Medulla oblongata (tissue), 1 donor: ENCODE measurements around the gene MED26.
A peak's percentile ranks its signal among the peaks of the same experiment; 100 is the strongest.
"Not testable (repeated sequence)": the region's sequence is repeated elsewhere in the genome, so short reads cannot be mapped to it uniquely, and the experiment has no call there.

Source experiments
- DNase-seq: peaks from one replicate; pipeline ENCODE4 v3.0.0-alpha.2; 2015; ENCODE audit errors: extremely low spot score

The MED26 gene, protein sequence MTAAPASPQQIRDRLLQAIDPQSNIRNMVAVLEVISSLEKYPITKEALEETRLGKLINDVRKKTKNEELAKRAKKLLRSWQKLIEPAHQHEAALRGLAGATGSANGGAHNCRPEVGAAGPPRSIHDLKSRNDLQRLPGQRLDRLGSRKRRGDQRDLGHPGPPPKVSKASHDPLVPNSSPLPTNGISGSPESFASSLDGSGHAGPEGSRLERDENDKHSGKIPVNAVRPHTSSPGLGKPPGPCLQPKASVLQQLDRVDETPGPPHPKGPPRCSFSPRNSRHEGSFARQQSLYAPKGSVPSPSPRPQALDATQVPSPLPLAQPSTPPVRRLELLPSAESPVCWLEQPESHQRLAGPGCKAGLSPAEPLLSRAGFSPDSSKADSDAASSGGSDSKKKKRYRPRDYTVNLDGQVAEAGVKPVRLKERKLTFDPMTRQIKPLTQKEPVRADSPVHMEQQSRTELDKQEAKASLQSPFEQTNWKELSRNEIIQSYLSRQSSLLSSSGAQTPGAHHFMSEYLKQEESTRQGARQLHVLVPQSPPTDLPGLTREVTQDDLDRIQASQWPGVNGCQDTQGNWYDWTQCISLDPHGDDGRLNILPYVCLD

DNA sequence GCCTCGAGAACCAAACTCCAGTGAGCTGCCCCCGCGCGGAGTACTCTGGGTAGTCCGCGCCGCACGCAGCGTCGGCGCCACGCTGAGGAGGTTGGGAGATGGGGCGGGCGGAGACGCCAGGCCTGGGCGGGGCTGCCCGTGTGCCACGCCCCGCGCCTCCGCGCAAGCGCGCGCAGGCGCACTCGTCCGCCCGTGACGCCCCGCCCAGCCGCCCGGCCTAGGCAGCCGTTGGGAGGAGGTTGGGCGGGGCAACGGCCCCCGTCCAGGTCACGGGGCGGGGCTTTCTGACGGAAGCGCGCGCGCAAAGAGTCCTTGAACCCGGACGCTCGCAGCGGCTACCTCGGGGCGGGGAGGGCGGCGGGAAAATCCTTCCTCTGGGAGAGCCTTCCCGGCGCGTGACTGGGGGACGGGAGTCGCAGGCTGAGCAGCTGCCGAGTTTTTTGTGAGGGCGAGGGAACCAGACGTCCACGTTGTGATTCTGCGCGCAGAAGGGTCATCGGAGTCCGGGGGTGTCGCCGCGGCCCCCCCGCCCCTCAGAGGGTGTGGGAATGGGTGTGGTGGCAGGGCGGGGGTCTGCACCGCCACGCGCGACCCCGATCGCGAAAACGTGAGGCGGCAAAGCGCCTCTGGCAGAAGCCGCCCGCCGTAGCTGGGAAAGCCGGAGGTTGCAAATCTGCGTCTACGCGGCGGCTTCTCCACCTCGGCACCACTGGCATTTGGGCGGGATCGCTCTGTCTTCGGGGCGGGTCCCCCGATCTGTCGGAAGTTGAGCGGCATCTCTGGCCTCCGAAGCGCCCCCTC lies at the start of gene MED26:
Gene MED26, minus strand, starts transcription at position 22 of the 801 bp plus-strand sequence. CDS start 261 bp downstream, outside the sequence.
- peak; percentile 96 for DNase-seq

- no peak for DNase-seq
Measured at GRCh38 chr19:16677055-16677454, 49.1 kb upstream of the MED26 start.

DNA sequence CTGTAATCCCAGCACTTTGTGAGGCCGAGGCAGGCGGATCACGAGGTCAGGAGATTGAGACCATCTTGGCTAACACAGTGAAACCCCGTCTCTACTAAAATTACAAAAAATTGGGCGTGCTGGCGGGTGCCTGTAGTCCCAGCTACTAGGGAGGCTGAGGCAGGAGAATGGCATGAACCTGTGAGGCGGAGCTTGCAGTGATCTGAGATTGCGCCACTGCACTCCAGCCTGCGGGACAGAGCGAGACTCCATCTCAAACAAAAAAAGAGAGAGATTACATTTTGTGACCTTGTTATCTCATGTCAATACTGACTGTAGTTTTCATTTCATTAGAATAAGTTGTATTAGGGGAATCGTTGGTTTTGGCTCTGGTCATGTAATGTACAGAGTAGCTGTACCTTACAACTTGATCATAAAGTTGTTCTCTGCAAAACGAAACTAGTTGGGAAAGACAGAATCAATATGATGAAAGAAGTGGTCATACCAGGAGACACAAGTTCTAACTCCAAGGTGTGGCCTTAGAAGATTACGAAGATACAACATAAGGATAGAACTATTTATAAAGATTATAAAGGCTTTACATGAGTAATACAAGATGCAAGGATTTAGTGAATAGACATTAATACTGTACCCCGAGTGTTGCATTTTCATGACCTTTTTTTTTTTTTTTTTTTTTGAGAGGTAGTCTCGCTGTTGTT lies 48.2 kb upstream of the MED26 start:
- DNase-seq = no peak

DNA sequence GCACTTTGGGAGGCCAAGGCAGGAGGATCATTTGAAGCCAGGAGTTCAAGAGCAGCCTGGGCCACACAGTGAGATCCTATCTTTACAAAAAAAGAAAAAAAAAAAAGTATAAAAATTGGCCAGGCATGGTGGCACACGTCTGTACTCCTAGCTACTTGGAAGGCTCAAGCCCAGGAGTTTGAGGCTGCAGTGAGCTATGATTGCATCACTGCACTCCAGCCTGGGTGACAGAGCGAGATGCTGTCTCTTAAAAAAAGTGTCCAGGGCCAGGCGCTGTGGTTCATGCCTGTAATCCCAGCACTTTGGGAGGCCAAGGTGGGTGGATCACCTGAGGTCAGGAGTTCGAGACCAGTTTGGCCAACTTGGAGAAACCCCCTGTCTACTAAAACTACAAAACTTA lies 45.8 kb upstream of the MED26 start:
- not testable (repeated sequence) for DNase-seq

- no peak for DNase-seq
Measured at GRCh38 chr19:16673231-16673630, 45.2 kb upstream of the MED26 start.

DNA sequence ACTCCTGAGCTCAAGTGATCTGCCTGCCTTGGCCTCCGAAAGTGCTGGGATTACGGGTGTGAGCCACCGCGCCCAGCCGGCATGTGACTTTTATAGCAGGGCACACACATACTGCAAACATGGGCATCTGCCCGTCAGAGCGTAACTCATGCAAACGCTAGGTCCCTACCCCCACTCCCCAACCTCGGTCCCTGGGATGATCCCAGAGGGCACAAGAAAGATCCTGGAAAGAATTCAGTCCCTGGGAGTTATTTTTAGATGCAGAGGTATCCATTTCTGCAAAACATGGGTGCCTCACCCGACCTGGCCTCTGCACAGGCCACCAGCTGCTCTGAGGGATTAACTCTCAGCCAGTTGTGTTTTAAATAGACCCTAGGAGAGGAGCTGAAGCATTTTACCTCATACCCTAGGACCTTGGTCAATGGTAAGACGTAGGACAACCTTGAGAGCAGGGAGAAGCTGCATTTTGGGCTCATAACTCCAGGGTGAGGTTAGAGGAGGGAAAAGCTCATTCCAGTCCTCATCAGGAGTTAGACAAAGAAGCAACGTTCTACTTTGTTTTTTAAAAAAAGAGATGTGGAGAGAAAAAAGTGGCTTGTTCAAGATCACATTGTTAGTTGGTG lies 43.8 kb upstream of the MED26 start:
- DNase-seq = no peak

DNA sequence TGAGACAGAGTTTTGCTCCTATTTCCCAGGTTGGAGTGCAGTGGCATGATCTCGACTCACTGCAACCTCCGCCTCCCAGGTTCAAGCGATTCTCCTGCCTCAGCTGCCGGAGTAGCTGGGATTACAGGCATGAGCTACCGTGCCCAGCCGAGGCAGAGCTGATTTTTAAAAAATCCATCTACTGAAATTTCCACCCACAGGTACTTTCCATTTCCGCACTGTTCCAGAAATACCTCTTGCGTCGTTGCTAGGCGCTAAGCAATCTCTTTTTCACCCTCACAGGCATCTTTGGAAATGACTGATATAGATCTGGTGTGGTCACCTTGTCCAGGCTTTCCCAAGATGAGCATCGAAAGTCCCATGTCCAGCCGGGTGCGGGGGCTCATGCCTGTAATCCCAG lies 42.3 kb upstream of the MED26 start:
- no peak for DNase-seq

GRCh38 chr19:16668702-16669101 lies 40.7 kb upstream of the MED26 start:
- not testable (repeated sequence) for DNase-seq

DNA sequence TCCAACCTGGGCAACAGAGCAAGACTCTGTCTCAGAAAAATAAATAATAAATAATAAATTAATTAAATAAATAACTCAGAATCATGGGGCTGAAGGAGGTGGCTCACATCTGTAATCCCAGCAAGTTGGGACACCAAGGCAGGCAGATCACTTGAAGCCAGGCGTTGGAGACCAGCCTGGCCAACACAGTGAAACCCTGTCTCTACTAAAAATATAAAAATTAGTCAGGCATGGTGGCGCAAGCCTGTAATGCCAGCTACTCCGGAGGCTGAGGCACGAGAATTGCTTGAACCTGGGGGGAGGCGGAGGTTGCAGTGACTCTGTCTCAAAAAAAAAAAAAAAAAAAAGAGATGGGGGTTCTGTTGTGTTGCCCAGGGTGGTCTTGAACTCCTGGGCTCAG lies 40.2 kb upstream of the MED26 start:
- DNase-seq = no peak

DNA sequence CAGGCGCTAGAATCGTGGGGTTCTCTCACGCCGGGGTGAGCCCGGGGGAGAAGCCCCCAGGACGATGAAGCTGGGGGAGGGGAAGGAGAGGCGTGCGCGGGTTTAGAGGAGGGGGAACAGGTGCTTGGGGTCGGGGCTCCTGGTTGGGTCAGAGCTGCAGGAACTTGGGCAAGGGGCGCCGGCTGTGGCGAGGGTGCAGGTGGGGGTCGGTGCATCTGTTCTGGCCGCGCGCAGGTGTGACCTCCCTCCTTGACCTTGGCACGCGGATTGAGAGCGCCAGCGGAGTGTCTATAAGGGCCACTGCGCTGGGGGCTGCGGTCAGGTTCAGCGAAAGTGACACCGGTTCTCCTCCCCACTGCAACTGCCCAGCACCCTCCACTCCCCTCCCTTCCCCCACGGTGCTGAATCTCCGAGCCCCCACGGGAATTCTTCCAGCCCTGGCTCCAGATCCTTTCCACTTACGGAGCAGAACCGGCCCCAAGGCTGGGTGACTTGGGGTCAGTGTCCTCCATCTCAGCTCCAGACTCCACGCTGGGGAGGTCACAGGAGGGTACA lies 33.6 kb upstream of the MED26 start:
- DNase-seq = peak; percentile 27

DNA sequence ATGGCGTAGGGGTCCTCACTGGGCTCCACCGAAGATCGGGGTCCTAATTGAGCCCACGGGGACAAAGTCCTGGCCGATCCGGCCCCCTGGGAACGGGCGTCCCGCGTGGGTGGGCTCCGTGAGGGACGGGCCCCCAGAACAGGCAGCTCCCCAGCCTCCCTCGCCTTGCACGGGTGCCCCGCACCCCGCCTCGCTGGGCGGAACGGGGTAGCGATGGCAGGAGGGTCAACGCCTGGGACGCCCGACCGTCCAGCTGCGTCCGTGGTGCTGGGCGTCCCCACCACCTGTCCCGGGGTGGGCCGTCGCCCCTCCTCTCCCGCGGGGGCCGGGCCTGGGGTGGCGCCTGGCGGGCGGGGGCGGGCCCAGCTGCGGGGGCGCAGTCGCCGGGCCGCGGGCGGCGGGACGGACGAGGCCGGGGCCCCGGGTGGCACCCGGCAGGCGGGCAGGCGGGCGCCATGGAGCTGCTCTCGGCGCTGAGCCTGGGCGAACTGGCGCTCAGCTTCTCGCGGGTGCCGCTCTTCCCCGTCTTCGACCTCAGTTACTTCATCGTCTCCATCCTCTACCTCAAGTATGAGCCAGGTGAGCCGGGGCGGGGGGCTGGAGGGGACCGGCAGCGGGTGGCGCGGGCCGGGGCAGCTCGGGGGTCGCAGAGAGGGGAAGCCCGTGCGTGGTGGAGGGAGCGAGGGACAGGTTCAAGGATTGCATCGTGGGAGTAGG lies 32.9 kb upstream of the MED26 start, which contains the start of gene TMEM38A:
Gene TMEM38A, plus strand, starts transcription at position 377 of the 717 bp plus-strand sequence. Its CDS starts 79 bp downstream, at position 456.
- DNase-seq = peak; percentile 27

DNA sequence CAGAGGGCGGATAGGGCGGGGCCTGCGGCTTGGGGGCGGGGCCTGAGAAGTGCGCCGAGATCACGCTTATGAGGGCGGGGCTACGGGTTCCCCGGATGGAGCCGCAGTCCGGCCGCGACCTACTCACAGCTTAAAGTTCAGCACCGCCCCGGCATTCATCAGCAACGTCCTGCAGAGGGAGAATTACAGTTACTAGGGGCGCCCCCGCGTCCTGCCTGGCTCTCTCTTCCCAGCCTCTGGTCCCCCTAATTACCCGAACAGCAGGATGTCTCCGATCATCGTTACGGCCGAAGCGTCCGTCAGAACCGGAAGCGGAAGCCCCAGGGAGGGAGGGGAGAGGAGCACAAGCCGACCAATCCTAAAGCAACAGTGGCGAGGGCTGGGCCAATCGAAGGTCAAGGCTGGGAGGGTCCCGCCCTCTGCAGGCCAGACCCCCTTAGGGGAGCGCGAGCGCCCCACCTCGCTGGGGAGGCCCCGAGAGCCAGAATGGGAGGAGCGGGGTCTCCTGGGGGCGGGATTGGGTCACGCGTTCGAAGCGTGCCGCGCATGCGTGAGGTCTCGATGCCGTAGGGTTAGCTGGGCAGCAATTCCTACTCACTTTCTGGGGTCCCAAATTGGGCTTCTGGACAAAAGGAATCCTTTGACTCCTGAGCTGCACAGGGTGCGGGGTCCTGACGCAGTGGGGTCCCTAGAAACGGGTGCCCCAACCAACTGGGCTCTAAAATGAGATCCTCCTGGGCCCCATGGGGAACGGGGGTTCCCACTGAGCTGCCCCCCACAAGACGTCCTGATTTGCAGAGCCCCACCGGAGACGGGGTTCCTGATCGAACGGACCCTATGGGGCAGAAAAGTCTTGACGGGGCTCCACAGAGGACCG lies 32.1 kb upstream of the MED26 start, which contains the start of gene SMIM7:
Gene SMIM7, minus strand, starts transcription at position 313 of the 877 bp plus-strand sequence. Its CDS starts 34 bp downstream, at position 279.
- DNase-seq = peak; percentile 99

DNA sequence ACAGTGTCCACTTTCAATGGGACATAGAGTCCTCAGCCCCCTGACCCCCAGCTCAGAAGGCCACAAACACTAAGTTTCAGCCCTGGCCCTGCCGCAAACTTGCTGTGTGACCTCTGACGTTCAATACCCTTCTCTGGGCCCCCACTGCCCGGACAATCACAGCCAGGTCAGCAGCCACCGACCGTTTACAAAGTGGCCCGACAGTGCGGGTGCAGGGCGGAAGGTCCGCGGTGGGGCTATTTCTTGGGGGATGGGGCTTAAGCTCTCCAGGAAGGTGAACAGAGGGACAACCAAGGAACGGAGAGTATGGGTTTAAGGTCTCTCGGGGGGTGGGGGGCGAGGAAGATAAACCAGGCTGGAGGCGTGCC lies 31.4 kb upstream of the MED26 start:
- DNase-seq = no peak

GRCh38 chr19:16657384-16657783 lies 29.4 kb upstream of the MED26 start:
- DNase-seq = no peak

DNA sequence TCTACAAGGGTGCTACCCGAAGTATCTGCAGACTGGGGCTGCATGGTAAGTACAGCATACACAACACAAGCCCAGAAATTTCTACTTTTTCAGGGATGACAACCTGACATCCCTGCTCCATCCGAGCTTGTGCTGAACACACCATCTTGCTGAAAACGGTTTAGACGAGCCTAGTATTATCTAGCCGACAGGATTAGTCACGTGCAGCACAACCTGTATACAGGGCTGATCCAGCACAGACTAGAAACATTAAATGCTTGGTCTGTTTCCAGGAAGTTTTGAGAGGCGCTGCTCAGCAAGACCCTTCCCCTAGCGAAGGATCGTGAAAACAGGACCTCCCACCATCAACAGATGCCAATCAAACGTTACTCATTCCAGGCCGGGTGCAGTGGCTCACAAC lies 27.7 kb upstream of the MED26 start:
- no peak for DNase-seq

DNA sequence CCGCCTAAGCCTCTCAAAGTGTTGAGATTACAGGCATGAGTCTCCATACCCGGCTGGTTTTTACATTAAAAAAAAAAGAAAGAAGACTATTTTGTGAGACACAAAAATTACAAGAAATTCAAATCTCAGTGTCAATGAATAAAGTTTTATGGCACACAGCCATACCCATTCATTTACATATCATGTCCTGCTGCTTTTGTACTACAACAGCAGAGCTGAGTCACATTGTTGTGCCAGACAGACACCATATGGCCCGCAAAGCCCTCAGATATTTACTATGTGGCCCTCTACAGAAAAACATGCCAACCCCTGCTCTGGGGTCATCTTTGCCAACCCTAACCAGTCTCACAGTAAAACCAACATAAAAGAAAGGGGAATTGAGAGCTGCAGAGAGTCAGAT lies 26.6 kb upstream of the MED26 start:
- DNase-seq = no peak

GRCh38 chr19:16654140-16654539 lies 26.1 kb upstream of the MED26 start:
- no peak for DNase-seq

DNA sequence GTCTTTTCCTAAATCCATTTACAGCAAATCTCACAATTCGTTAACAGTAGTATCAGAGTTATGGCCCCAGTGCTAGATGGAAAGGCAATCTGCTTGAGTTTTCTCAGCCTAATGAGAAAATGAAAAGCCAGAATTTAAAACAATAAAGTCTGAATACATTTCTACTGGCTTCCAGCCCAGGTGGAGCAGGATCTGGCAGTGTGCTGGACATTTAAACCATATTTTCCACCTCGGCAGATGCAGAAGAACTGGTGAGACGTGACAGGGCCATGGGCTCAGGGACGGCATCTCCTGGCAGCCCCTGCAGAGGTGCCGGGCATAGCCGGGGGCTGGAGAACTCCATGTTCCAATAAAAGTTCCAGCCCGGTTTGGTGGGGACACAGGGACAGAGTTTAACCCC lies 24.9 kb upstream of the MED26 start:
- no peak for DNase-seq
